Kidney tubule cell (primary cell): ENCODE data around the gene TNRC6C.
"Not testable (repeated sequence)": the region's sequence is repeated elsewhere in the genome, so short reads cannot be mapped to it uniquely, and the experiment has no call there.

Source experiments
- DNase-seq: peaks from one replicate; pipeline ENCODE4 v3.0.0-alpha.2; 2018; ENCODE audit warnings: low spot score

Gene TNRC6C

GRCh38 chr17:77963441-77963840 is 4.9 kb downstream of the TNRC6C start:
- DNase-seq: peak; percentile 59

GRCh38 chr17:77965352-77965751 is 6.8 kb downstream of the TNRC6C start:
- no peak for DNase-seq

GRCh38 chr17:77966476-77966875 is 8.0 kb downstream of the TNRC6C start:
- DNase-seq: no peak

GRCh38 chr17:77968788-77969187 is 10.3 kb downstream of the TNRC6C start:
- DNase-seq: no peak

- DNase-seq: not testable (repeated sequence)
Measured at GRCh38 chr17:77972271-77972670, 13.8 kb downstream of the TNRC6C start.

GRCh38 chr17:77973953-77974352 is 15.4 kb downstream of the TNRC6C start:
- DNase-seq: no peak

- DNase-seq: no peak
Measured at GRCh38 chr17:77974396-77974795, 15.9 kb downstream of the TNRC6C start.

GRCh38 chr17:77982430-77982829 is 23.9 kb downstream of the TNRC6C start:
- DNase-seq: not testable (repeated sequence)

- no peak for DNase-seq
Measured at GRCh38 chr17:77990301-77990700, 31.8 kb downstream of the TNRC6C start.

- not testable (repeated sequence) for DNase-seq
Measured at GRCh38 chr17:77993735-77994134, 35.2 kb downstream of the TNRC6C start.

- DNase-seq: no peak
Measured at GRCh38 chr17:77995146-77995852, 36.8 kb downstream of the TNRC6C start.

- DNase-seq: no peak
Measured at GRCh38 chr17:77996256-77996655, 37.8 kb downstream of the TNRC6C start.

- peak; percentile 30 for DNase-seq
Measured at GRCh38 chr17:77999413-78000173, 41.1 kb downstream of the TNRC6C start.

- DNase-seq: peak; percentile 9
Measured at GRCh38 chr17:78000341-78000740, 41.8 kb downstream of the TNRC6C start.

GRCh38 chr17:78001182-78001581 is 42.7 kb downstream of the TNRC6C start:
- no peak for DNase-seq

- DNase-seq: no peak
Measured at GRCh38 chr17:78001612-78002011, 43.1 kb downstream of the TNRC6C start.

GRCh38 chr17:78002166-78002565 is 43.7 kb downstream of the TNRC6C start:
- DNase-seq: no peak

GRCh38 chr17:78005452-78006171 is 47.1 kb downstream of the TNRC6C start:
- no peak for DNase-seq

GRCh38 chr17:78006338-78006737 is 47.8 kb downstream of the TNRC6C start:
- DNase-seq: no peak

- DNase-seq: no peak
Measured at GRCh38 chr17:78007647-78008046, 49.1 kb downstream of the TNRC6C start.

GRCh38 chr17:78010759-78011158 is 52.3 kb downstream of the TNRC6C start:
- no peak for DNase-seq

- no peak for DNase-seq
Measured at GRCh38 chr17:78012428-78012827, 53.9 kb downstream of the TNRC6C start.
